ENCODE data around the gene DYNC1H1.
A peak's percentile ranks its signal among the peaks of the same experiment; 100 is the strongest.

- peak in 1 of 2 experiments; percentile 11; a peak in 1 of 4 replicates for TF ChIP-seq CTCF (conservative IDR thresholded peaks at IDR 0.05; ENCODE audit: low read depth in 2 of 2)
- TF ChIP-seq EZH2 (IDR thresholded peaks at IDR 0.05; ENCODE audit: low read depth, unreplicated experiment), result no peak
- TF ChIP-seq JUNB (IDR thresholded peaks at IDR 0.05; ENCODE audit: unreplicated experiment), result no peak
These were observed 131.6 kb downstream of the DYNC1H1 start for GRCh38 chr14:102095871-102096568.
